ENCODE results near the gene TTYH3.

Gene TTYH3

GRCh38 chr7:2628891-2629290, 2.9 kb upstream of the TTYH3 start:
- DNase-seq (ENCODE audit: extremely low read depth, insufficient read length) = no peak
- TF ChIP-seq CTCF (IDR thresholded peaks at IDR 0.05; ENCODE audit: insufficient read depth, low read length, poor library complexity, severe bottlenecking) = no peak
- H3K4me3 ChIP-seq (replicated peaks; ENCODE audit: low read depth, low read length) = no peak overlapping the region

GRCh38 chr7:2629746-2630681, 1.8 kb upstream of the TTYH3 start:
- Histone ChIP-seq H3K4me3 (replicated peaks; ENCODE audit: low read depth, low read length) (no peak overlapping the region), H3K36me3 (ENCODE audit: control insufficient read depth, insufficient read depth, low read length) (no peaks in the 10 kb centered on the region), H3K27me3 (replicated peaks; ENCODE audit: control insufficient read depth, insufficient read depth, low read length) (no peaks in the 10 kb centered on the region)
- no peak for DNase-seq (ENCODE audit: extremely low read depth, insufficient read length)
- no peak for TF ChIP-seq CTCF (IDR thresholded peaks at IDR 0.05; ENCODE audit: insufficient read depth, low read length, poor library complexity, severe bottlenecking)

More at GRCh38 chr7:2628891-2629290, 2.9 kb upstream of the TTYH3 start:
- no peaks in the 10 kb centered on the region for H3K27me3 ChIP-seq (replicated peaks; ENCODE audit: control insufficient read depth, insufficient read depth, low read length)
- no peaks in the 10 kb centered on the region for H3K36me3 ChIP-seq (ENCODE audit: control insufficient read depth, insufficient read depth, low read length)

- Histone ChIP-seq H3K4me3 (replicated peaks; ENCODE audit: low read depth, low read length) (peak overlapping the region; percentile 93), H3K36me3 (ENCODE audit: control insufficient read depth, insufficient read depth, low read length) (no peaks in the 10 kb centered on the region), H3K27me3 (replicated peaks; ENCODE audit: control insufficient read depth, insufficient read depth, low read length) (no peaks in the 10 kb centered on the region)
- DNase-seq (ENCODE audit: extremely low read depth, insufficient read length) = no peak
- no peak for TF ChIP-seq CTCF (IDR thresholded peaks at IDR 0.05; ENCODE audit: insufficient read depth, low read length, poor library complexity, severe bottlenecking)
Measured at GRCh38 chr7:2632733-2633537, 1.1 kb downstream of the TTYH3 start.

- DNase-seq (ENCODE audit: extremely low read depth, insufficient read length) = no peak
- H3K36me3 ChIP-seq (ENCODE audit: control insufficient read depth, insufficient read depth, low read length) = no peaks in the 10 kb centered on the region
- H3K4me3 ChIP-seq (replicated peaks; ENCODE audit: low read depth, low read length) = peak overlapping the region; percentile 93
- TF ChIP-seq CTCF (IDR thresholded peaks at IDR 0.05; ENCODE audit: insufficient read depth, low read length, poor library complexity, severe bottlenecking) = no peak
- H3K27me3 ChIP-seq (replicated peaks; ENCODE audit: control insufficient read depth, insufficient read depth, low read length) = no peaks in the 10 kb centered on the region
Measured at GRCh38 chr7:2633538-2634266, 1.9 kb downstream of the TTYH3 start.

- Histone ChIP-seq H3K27me3 (replicated peaks; ENCODE audit: control insufficient read depth, insufficient read depth, low read length) (no peaks in the 10 kb centered on the region), H3K36me3 (ENCODE audit: control insufficient read depth, insufficient read depth, low read length) (no peaks in the 10 kb centered on the region), H3K4me3 (replicated peaks; ENCODE audit: low read depth, low read length) (peak overlapping the region; percentile 93; the same call in 1 of the 2 replicates)
- no peak for DNase-seq (ENCODE audit: extremely low read depth, insufficient read length)
- TF ChIP-seq CTCF (IDR thresholded peaks at IDR 0.05; ENCODE audit: insufficient read depth, low read length, poor library complexity, severe bottlenecking) = no peak
Measured at GRCh38 chr7:2634267-2635145, 2.7 kb downstream of the TTYH3 start.

Measured in GM06990 (cell line).